Vagina (tissue), 2 donors: ENCODE measurements around the gene SYNE4. TPM values are rescaled to one million over a fixed set of nuclear protein-coding genes. Genes with fewer than 3 reads are reported as not detected.
"Not testable (repeated sequence)": the region's sequence is repeated elsewhere in the genome, so short reads cannot be mapped to it uniquely, and the experiment has no call there.

Experiments used
- DNase-seq, 2 donors: peaks; one replicate each; pipeline ENCODE4 v3.0.0-alpha.2; 2017; ENCODE audit errors: extremely low spot score in 2 of 2
- H3K27ac ChIP-seq: fragments of 200-600 bp; sonication (generic); one replicate; pipeline ENCODE4 v1.5.1; 2019
- H3K27me3 ChIP-seq: fragments of 200-600 bp; sonication (generic); one replicate; pipeline ENCODE4 v1.5.1; 2019
- H3K36me3 ChIP-seq, 2 donors: fragments of 200-600 bp; sonication (generic); one replicate each; pipeline ENCODE4 v1.5.1; 2017 to 2019
- H3K4me1 ChIP-seq: fragments of 200-600 bp; sonication (generic); one replicate; pipeline ENCODE4 v1.5.1; 2019
- H3K4me3 ChIP-seq, 2 donors: fragments of 200-600 bp; sonication (generic); 1 replicate in 1 of 2; 2 replicates in 1 of 2; pipeline ENCODE4 v1.5.1; 2016 to 2019
- H3K9me3 ChIP-seq: fragments of 200-600 bp; sonication (generic); one replicate; pipeline ENCODE4 v1.5.1; 2019
- CTCF ChIP-seq, 3 experiments: fragments of 450-650 bp in 2 of 3; fragments of 200-600 bp in 1 of 3; sonication (generic) in 1 of 3; IDR thresholded peaks; one replicate each; pipeline ENCODE4 v1.5.1; 2017 to 2019; ENCODE audit warnings: antibody characterized with exemption in 3 of 3, mild to moderate bottlenecking in 2 of 3, moderate library complexity in 2 of 3
- POLR2A ChIP-seq, 2 donors: fragments of 450-650 bp; IDR thresholded peaks; one replicate each; pipeline ENCODE4 v1.6.1; 2017; ENCODE audit warnings: antibody characterized with exemption in 2 of 2, mild to moderate bottlenecking in 2 of 2, moderate library complexity in 2 of 2
- POLR2AphosphoS5 ChIP-seq, 2 donors: sonication (generic); formaldehyde crosslinking; IDR thresholded peaks; one replicate each; pipeline ENCODE4 v1.9.0; 2017; ENCODE audit warnings: antibody characterized with exemption in 2 of 2, mild to moderate bottlenecking in 2 of 2, low read depth in 1 of 2; ENCODE audit not compliant: insufficient read depth in 1 of 2
- intact Hi-C: fragments of 100-400 bp; cut with DNase I; formaldehyde crosslinking; loops from one replicate; pipeline ENCODE4 v1.15.1; 2023
- total RNA-seq: library from RNA; depleted of rRNA; stranded (reverse); fragments of >200 nt; gene quantifications from one replicate; pipeline ENCODE4 v1.2.3, GENCODE V29; 2016

SYNE4 gene
- total RNA-seq, 1 donor from 2014 or later = 2.0 TPM

- Histone ChIP-seq H3K36me3 (no peaks in the 10 kb centered on the region), H3K9me3 (no peaks in the 10 kb centered on the region), H3K27ac (peak overlapping the region; percentile 69), H3K4me1 (peaks cover 9% of the 10 kb centered on the region), H3K4me3 (no peak overlapping the region), H3K27me3 (no peaks in the 10 kb centered on the region)
- intact Hi-C loops = no loop called here
- no peak for DNase-seq
- TF ChIP-seq POLR2A (IDR thresholded peaks at IDR 0.05) = no peak
- no peak for TF ChIP-seq CTCF (IDR thresholded peaks at IDR 0.05)
- TF ChIP-seq POLR2AphosphoS5 (IDR thresholded peaks at IDR 0.05; ENCODE audit: insufficient read depth in 1 of 2, low read depth in 1 of 2) = no peak
These were observed 33.2 kb upstream of the SYNE4 start for GRCh38 chr19:36041831-36042230.

DNA sequence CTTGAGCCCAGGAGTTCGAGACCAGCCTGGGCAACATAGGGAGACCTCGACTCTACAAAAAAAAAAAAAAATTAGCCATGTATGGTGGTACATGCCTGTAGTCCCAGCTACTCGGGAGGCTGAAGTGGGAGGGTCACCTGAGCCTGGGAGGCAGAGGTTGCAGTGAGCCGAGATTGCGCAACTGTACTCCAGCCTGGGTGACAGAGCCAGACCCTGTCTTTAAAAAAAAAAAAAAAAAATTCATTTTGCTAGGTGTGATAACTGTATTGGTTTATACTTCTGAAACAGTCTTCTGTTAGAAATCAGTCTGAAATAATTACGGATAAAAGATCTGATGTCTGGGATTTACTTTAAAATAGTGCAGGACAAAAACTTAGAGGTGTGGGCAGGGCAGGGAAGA, 32.5 kb upstream of the SYNE4 start:
- H3K4me1 ChIP-seq, H3K27me3 ChIP-seq, intact Hi-C loops, H3K4me3 ChIP-seq, H3K36me3 ChIP-seq, H3K9me3 ChIP-seq, DNase-seq: not testable (repeated sequence)
- H3K27ac ChIP-seq = peak overlapping the region; percentile 69

DNA sequence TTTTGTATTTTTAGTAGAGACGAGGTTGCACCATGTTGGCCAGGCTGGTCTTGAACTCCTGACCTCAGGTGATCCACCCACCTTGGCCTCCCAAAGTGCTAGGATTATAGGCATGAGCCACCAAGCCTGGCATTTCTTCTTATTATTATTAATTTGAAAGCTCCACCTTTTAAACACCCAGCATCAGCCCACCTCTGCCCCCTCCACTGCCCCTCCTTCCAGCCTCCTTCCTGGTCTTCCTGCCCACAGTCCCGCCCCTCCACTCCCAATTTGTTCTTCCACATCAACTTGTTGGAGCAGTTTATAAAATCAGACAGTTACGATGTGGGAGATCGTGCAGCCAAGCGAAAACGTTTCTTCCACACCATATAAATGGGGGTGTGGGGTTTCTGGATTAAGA, 31.9 kb upstream of the SYNE4 start:
- Histone ChIP-seq H3K4me3 (no peak overlapping the region), H3K36me3 (no peaks in the 10 kb centered on the region), H3K9me3 (no peaks in the 10 kb centered on the region), H3K27ac (peak overlapping the region; percentile 69), H3K27me3 (no peaks in the 10 kb centered on the region), H3K4me1 (peaks cover 9% of the 10 kb centered on the region)
- intact Hi-C loops = no loop called here
- no peak for DNase-seq
- TF ChIP-seq POLR2AphosphoS5 (IDR thresholded peaks at IDR 0.05; ENCODE audit: insufficient read depth in 1 of 2, low read depth in 1 of 2) (no peak), CTCF (IDR thresholded peaks at IDR 0.05) (no peak), POLR2A (IDR thresholded peaks at IDR 0.05) (no peak)

GRCh38 chr19:36032251-36033104, 23.9 kb upstream of the SYNE4 start, which contains the start of gene CLIP3:
Gene CLIP3 (minus strand): TSS chr19:36032873. CDS start chr19:36032357, 516 bp downstream.
- Histone ChIP-seq H3K9me3 (no peaks in the 10 kb centered on the region), H3K27ac (peak within 1 kb of the TSS; percentile 86), H3K4me3 (peak within 1 kb of the TSS; percentile 68 to 70), H3K4me1 (peaks cover 15% of the 10 kb centered on the region), H3K27me3 (no peaks in the 10 kb centered on the region), H3K36me3 (no peaks in the 10 kb centered on the region)
- intact Hi-C loops = no loop called here
- no peak for TF ChIP-seq CTCF (IDR thresholded peaks at IDR 0.05)
- peak in 1 of 2 donors; percentile 12 for TF ChIP-seq POLR2A (IDR thresholded peaks at IDR 0.05)
- TF ChIP-seq POLR2AphosphoS5 (IDR thresholded peaks at IDR 0.05; ENCODE audit: insufficient read depth in 1 of 2, low read depth in 1 of 2) = peak in 1 of 2 donors; percentile 69
- no peak for DNase-seq

DNA sequence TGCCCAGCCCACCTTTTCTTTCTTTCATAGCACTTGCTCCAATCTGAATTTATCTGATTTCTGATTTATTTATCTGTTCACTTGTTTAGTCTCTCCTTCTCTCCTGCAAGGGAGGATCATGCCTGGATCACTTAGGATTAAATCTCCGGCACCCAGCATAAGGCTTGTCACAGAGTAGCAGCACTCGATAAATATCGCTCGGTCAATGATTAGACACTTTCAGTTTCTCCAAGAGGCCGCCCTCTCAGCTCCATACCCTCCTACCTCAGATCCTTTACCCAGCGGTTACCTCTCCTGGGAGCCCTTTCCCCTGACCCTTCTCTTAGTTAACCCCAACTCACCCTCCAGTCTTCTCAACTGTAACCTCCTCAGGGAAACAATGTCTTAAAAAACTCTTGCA, 22.7 kb upstream of the SYNE4 start:
- Histone ChIP-seq H3K4me1 (peaks cover 15% of the 10 kb centered on the region), H3K4me3 (peak overlapping the region in 1 of 2 donors; percentile 70), H3K36me3 (no peaks in the 10 kb centered on the region), H3K27me3 (no peaks in the 10 kb centered on the region), H3K27ac (peak overlapping the region; percentile 86), H3K9me3 (no peaks in the 10 kb centered on the region)
- TF ChIP-seq POLR2A (IDR thresholded peaks at IDR 0.05) = no peak
- TF ChIP-seq POLR2AphosphoS5 (IDR thresholded peaks at IDR 0.05; ENCODE audit: insufficient read depth in 1 of 2, low read depth in 1 of 2) = no peak
- TF ChIP-seq CTCF (IDR thresholded peaks at IDR 0.05) = no peak
- no peak for DNase-seq
- intact Hi-C loops = no loop called here
